Nephron (organoid): ENCODE data around the gene AHI1.
"Not testable (repeated sequence)": the region's sequence is repeated elsewhere in the genome, so short reads cannot be mapped to it uniquely, and the experiment has no call there.

Source experiments
- H3K27ac Mint-ChIP-seq, 3 experiments: 2 replicates each; pipeline ENCODE4 v1.8.0; 2020; ENCODE audit warnings: mixed read lengths in 3 of 3, mild to moderate bottlenecking in 2 of 3, moderate library complexity in 1 of 3
- H3K27me3 Mint-ChIP-seq: 2 replicates; pipeline ENCODE4 v1.8.0; 2021; ENCODE audit warnings: low read depth, mild to moderate bottlenecking, moderate library complexity, mixed read lengths
- H3K36me3 Mint-ChIP-seq: 2 replicates; pipeline ENCODE4 v1.8.0; 2020; ENCODE audit warnings: low read depth, mixed read lengths
- H3K4me1 Mint-ChIP-seq: 2 replicates; pipeline ENCODE4 v1.8.0; 2020; ENCODE audit warnings: mixed read lengths
- H3K4me3 Mint-ChIP-seq, 3 experiments: 2 replicates each; pipeline ENCODE4 v1.8.0; 2020; ENCODE audit warnings: mild to moderate bottlenecking in 3 of 3, mixed read lengths in 3 of 3, moderate library complexity in 2 of 3
- H3K9me3 Mint-ChIP-seq: 2 replicates; pipeline ENCODE4 v1.8.0; 2020; ENCODE audit warnings: mixed read lengths
- CTCF ChIP-seq, 3 experiments: fragments of 200-600 bp; sonication (generic); IDR thresholded peaks; one replicate each; pipeline ENCODE4 v1.5.0; 2021; ENCODE audit warnings: antibody characterized with exemption in 3 of 3; ENCODE audit not compliant: unreplicated experiment in 3 of 3

The AHI1 gene

DNA sequence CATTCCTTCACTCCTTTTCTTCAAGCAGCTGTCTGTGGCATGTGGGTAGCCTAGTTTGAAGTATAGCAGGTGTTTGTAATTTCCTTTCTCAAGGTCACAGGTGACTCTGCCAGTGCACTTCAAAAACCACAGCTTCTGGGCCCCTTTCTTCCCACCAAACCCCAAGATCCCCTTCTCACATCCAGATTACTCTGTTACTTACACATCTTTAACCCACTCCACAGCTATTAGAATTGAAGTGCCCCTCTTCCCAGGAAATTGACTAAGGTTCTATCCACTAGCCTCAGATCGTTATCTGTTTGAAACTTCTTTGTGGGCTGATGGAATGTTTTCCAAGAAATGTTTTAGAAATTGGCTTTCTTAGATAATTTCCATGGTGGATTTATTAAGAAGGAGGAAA, 150.8 kb downstream of the AHI1 start:
- H3K27me3 Mint-ChIP-seq = no peaks in the 10 kb centered on the region
- H3K36me3 Mint-ChIP-seq = peaks cover 6% of the 10 kb centered on the region
- H3K27ac Mint-ChIP-seq = no peak overlapping the region
- no peak overlapping the region for H3K4me3 Mint-ChIP-seq
- no peaks in the 10 kb centered on the region for H3K4me1 Mint-ChIP-seq
- TF ChIP-seq CTCF (IDR thresholded peaks at IDR 0.05; ENCODE audit: unreplicated experiment in 3 of 3) = no peak
- H3K9me3 Mint-ChIP-seq = no peaks in the 10 kb centered on the region

- peaks cover 6% of the 10 kb centered on the region for H3K36me3 Mint-ChIP-seq
- no peak for TF ChIP-seq CTCF (IDR thresholded peaks at IDR 0.05; ENCODE audit: unreplicated experiment in 3 of 3)
- H3K9me3 Mint-ChIP-seq = peaks cover 6% of the 10 kb centered on the region
- H3K4me1 Mint-ChIP-seq = no peaks in the 10 kb centered on the region
- H3K4me3 Mint-ChIP-seq = no peak overlapping the region
- no peaks in the 10 kb centered on the region for H3K27me3 Mint-ChIP-seq
- H3K27ac Mint-ChIP-seq = no peak overlapping the region
These were observed 153.0 kb downstream of the AHI1 start for GRCh38 chr6:135344526-135344925.

GRCh38 chr6:135339920-135340319, 157.6 kb downstream of the AHI1 start:
- H3K4me3 Mint-ChIP-seq, H3K27me3 Mint-ChIP-seq, H3K9me3 Mint-ChIP-seq, H3K36me3 Mint-ChIP-seq, H3K27ac Mint-ChIP-seq, H3K4me1 Mint-ChIP-seq: not testable (repeated sequence)

DNA sequence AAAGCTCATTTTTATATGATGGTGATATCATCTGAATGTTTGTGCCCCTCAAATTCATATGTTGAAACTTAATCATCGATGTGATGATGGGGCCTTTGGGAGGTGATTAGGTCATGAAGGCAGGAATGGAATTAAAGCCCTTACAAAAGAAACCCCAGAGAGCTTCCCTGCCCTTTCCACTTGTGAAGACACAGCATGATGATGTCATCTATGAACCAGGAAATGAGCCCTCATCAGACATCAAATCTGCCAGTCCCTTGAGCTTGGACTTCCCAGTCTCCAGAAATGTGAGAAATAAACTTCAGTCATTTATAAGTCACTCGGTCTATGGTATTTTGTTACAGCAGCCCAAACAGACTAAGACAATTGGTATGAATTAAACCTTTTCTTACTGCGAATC, 163.4 kb downstream of the AHI1 start:
- no peaks in the 10 kb centered on the region for H3K9me3 Mint-ChIP-seq
- peaks cover 6% of the 10 kb centered on the region for H3K36me3 Mint-ChIP-seq
- no peak for TF ChIP-seq CTCF (IDR thresholded peaks at IDR 0.05; ENCODE audit: unreplicated experiment in 3 of 3)
- H3K27me3 Mint-ChIP-seq = no peaks in the 10 kb centered on the region
- H3K27ac Mint-ChIP-seq = no peak overlapping the region
- no peaks in the 10 kb centered on the region for H3K4me1 Mint-ChIP-seq
- H3K4me3 Mint-ChIP-seq = no peak overlapping the region

DNA sequence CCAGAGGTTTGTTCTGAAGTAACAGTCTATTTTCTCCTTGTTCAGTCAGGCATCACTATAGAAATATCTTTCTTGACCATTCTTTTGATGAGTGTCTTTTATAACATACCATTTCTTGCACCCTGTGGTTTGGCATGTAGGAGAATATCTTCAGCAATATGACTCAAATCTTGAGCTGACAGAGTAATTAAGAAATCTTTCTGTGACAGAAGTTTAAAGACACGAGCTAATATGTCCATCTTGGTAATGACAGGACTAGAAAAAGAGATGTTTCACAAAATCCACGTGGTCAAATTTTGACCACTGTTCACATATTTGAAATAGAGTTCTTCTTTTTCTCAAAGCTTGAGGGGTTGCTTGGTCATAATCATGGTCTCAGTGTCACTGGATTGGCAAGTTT, 166.5 kb downstream of the AHI1 start:
- no peaks in the 10 kb centered on the region for H3K9me3 Mint-ChIP-seq
- H3K4me3 Mint-ChIP-seq = no peak overlapping the region
- no peaks in the 10 kb centered on the region for H3K27me3 Mint-ChIP-seq
- H3K36me3 Mint-ChIP-seq = peaks cover 10% of the 10 kb centered on the region
- no peak for TF ChIP-seq CTCF (IDR thresholded peaks at IDR 0.05; ENCODE audit: unreplicated experiment in 3 of 3)
- no peaks in the 10 kb centered on the region for H3K4me1 Mint-ChIP-seq
- H3K27ac Mint-ChIP-seq = no peak overlapping the region

DNA sequence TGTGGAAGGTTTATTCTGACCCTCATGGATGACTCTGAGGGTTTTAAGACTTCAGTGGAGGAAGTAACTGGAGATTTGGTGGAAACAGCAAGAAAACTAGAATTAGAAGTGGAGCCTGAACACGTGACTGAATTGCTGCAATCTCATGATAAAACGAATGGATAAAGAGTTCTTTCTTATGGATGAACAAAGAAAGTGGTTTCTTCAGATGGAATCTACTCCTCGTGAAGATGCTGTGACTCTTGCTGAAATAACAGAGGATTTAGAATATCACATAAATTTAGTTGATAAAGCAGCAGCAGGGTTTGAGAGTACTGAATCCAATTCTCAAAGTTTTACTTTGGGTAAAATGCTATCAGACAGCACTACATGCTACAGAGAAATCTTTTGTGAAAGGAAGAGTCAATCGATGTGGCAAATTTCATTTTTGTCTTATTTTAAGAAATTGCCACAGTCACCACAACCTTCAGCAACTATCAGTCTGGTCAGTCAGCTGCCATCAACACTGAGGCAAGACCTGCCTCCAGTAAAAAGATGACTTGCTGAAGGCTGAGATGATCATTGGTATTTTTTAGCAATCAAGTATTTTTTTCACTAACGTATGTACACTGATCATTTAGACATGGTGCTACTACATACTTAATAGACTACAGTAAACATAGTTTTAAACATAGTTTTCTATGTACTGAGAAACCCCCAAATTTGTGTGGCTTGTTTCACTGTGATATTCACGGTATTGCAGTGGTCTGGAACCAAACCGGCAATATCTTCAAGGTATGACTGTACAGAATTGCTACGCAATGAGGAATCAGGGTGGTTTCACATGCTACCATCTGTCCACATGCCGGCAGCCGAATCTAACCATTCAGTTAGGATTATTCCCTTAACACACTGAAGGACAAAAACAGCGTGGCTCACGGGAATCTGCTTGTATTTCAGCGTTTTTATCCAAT, 167.4 kb downstream of the AHI1 start:
- H3K36me3 Mint-ChIP-seq = peaks cover 10% of the 10 kb centered on the region
- H3K27ac Mint-ChIP-seq = no peak overlapping the region
- H3K4me1 Mint-ChIP-seq = no peaks in the 10 kb centered on the region
- TF ChIP-seq CTCF (IDR thresholded peaks at IDR 0.05; ENCODE audit: unreplicated experiment in 3 of 3) = no peak
- no peaks in the 10 kb centered on the region for H3K9me3 Mint-ChIP-seq
- H3K27me3 Mint-ChIP-seq = no peaks in the 10 kb centered on the region
- H3K4me3 Mint-ChIP-seq = no peak overlapping the region
